GM21786 (cell line): ENCODE data around the gene HOXD11.

ENCODE experiments used
- ATAC-seq: cut with Tn5 transposase; IDR thresholded peaks from one replicate; pipeline ENCODE4 v1.9.1; 2021; ENCODE audit not compliant: unreplicated experiment

HOXD11 gene

DNA sequence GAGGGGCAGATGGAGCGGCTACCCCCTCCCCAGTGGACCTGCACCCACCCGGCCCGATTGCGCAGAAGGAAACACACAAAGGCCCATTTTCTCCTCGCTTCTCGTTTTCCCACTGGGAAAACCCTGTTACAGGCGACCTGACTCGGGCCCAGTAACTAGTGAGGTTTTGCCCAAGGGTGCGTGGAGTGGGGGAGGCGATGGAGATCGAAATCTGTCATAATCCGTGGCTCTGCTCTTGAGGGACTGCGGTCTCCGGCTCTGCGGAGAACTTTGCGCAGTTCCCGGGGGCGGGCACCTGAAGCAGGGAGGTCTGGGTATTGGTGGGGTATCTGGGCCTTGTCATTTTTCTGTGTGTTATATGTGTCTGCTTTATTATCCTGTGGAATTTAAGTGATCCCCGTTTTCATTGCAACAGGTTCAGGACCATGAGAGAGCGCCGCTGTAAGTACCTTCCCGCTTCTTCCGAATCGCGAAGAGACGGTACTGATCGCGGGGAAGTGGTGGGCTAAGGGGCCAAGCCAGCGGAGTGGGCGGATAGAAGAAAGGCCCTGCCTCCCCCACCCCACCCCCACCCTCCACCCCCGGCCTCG is 40.2 kb downstream of the HOXD11 start:
- no peak for ATAC-seq

DNA sequence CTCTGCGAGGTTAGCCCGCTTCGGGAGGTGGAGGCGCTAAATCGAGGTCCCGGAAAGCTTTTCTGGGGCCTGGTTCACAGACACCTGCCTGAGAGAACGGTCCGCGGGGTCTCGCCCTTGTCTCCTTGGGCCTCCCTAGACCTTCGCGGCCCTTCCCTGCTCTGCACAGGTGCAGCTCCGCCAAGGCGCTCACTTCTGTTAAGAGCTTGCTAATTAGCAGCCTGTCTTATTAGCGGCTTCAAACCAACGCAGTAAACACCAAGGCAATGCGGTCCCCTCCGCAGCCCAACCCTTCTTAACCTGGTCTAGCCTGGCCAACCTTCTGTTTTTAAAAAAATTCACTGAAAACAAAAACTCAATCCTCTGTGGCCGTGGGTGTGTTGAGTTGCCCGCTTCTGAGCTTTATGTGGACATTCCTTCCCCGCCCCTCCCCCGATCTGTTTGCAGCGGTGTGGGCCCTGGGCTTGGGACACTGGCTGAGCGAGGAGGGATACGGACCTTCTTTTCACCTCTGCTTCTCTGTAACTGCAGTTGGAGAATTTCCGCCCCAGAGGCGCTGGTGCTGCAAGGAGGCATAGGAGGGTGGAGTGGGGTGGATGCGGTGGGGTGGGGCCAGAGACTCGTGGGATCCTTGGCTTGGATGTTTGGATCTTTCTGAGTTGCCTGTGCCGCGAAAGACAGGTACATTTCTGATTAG is 40.9 kb downstream of the HOXD11 start:
- ATAC-seq, result no peak

DNA sequence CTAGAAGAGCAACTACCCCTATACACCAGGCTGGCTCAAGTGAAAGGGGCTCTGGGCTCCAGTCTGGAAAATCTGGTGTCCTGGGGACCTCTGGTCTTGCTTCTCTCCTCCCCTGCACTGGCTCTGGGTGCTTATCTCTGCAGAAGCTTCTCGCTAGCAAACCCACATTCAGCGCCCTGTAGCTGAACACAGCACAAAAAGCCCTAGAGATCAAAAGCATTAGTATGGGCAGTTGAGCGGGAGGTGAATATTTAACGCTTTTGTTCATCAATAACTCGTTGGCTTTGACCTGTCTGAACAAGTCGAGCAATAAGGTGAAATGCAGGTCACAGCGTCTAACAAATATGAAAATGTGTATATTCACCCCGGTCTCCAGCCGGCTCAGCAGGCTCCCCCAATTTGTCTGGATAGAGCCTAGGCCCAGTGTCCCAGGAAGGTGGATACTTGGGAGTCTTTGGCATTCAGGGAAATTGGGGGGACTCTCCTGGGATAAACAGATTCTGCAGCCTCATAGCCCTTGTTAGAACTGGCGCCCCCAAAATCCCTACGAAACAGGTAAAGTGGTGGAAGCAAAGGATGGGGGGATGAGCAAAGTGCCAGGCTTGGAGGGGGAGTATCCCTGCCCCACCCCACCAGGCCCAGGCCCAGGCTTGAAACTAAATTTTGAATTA is 41.8 kb downstream of the HOXD11 start:
- no peak for ATAC-seq

DNA sequence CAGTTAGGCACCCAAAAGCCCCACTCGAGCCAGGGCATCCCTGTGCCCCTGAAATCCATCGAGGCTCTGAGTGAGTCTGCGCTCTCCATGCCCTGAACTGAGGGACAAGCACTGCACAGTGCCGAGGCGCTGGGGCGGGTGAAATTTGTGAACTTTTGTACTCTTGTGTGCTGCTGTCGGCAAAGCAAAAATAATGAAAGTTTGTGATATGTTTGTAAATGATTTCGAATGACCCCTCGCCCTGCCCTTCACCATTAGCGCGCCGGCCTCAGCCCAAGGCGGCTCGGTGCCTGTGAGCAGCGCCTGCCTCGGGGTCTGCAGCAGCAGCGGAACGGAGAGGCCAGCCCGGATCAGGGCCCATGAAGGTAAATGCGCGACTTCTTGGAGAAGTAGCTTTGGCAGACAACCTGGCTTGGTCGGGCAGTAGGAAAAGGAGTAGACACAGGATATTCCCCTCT is 42.4 kb downstream of the HOXD11 start:
- ATAC-seq, result no peak

DNA sequence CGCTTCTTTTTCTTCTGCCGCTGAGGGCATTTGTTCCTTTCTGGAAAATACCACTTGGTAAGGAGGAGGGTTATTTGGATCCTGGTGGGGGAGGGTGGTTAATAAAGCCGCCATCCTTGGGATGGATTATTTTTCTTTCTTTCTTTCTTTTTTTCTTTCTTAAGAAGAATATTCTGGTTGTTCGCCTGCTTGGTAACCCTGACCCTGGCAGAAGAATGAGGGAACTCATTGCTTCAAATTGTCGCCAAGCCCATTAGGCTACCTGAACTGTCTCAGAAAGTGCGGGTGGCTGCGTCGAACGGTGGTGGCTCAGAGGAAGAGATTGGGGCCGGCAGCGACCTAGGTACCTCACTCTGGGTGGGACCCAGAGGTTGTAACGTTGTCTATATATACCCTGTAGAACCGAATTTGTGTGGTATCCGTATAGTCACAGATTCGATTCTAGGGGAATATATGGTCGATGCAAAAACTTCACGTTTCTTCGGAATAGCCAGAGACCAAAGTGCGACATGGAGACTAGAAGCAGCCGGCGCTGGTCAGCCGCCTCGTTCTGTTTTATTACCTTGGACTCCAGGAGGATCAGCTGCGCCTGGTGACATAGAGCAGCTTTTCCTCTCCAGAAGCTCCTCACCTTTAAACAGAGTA is 43.0 kb downstream of the HOXD11 start:
- ATAC-seq, result no peak

DNA sequence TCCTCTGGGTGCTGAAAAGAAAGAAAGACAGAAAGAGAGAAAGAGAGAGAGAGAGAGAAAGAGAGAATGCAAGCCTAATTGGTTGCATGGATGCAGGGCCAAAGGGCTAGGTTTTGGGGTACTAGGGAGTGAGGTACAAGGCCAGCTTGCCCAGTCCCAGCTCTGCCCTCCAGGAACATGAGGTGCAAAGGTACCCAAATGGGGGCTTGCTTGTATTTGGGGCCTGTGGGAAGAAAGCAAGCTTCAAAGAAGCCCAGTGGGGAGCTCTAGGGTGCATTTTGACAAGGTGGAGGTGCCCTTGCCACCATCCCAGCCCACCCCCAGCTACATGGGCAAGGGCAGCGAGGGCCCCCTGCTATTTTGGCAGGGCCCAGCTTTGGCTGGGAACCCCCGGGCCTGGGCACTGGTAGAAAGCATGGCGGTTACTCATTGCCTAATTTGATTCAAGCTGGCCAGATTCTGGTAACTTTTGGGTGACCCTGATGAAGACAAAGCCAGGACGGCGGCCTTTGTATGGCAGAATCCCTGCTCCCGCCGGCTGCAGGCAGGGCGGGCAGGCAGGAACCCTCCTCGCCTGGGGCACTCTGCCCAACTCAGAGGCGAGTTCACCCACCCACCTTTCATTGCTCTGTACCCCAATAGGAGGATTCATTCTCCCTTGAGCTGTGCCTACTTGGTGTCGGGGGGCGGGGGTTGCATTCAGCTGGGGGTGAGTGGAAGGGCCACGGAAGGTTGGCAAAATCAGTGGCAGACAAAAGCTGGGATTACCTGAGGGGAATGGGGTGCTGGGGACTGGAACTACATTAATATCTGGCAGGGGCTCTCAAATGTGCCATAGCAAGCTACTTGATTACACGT is 43.7 kb downstream of the HOXD11 start:
- no peak for ATAC-seq

DNA sequence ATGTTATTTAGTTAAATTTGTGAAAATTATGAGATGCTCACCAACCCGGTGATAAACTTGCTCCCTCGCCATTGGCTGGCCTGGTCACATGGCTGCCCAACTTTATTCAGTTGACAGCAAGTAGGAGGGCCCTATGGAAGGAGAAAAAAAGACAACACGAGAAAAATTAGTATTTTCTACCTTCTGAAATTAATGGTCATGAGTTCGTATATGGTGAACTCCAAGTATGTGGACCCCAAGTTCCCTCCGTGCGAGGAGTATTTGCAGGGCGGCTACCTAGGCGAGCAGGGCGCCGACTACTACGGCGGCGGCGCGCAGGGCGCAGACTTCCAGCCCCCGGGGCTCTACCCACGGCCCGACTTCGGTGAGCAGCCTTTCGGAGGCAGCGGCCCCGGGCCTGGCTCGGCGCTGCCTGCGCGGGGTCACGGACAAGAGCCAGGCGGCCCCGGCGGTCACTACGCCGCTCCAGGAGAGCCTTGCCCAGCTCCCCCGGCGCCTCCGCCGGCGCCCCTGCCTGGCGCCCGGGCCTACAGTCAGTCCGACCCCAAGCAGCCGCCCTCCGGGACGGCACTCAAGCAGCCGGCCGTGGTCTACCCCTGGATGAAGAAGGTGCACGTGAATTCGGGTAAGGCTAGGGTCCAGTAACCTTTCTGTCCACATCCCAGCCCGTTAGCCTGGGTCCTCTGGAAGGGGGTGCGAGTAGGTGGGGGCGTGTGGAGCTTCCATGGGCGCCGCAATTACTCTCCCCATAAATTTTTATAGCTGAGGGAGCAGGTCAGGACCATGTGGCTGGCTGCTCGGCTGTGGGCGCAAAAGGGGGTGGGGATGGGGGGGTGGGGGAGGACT is 44.6 kb downstream of the HOXD11 start, which contains the start of gene HOXD4:
Gene HOXD4, plus strand, starts transcription at position 109 of the 846 bp plus-strand sequence. Its CDS starts 84 bp downstream, at position 193.
- no peak for ATAC-seq

DNA sequence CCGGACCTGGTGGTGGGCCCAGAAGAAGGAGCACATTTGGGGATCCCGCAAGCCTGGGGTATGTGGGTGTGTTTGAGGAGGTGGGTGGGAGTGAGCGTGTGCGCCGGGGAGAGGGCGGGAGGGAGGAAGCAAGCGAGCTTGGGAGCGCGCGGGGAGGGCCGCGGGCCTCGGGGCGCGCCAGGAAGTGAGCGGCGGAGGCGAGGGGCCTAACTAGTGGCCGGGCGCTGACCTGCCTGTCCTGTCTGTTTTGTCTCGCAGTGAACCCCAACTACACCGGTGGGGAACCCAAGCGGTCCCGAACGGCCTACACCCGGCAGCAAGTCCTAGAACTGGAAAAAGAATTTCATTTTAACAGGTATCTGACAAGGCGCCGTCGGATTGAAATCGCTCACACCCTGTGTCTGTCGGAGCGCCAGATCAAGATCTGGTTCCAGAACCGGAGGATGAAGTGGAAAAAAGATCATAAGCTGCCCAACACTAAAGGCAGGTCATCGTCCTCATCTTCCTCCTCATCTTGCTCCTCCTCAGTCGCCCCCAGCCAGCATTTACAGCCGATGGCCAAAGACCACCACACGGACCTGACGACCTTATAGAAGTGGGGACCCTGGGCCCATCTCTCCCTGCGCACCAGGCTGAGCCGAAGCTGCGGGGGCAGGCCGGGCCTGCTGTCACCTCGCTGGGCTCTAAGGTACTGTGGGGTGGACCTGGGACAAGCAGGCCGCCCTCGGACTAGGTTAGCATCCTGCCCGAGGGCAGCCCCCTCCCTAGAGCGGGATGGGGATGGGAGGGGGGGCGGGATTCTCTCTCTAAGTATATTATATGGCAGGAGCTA is 45.5 kb downstream of the HOXD11 start:
- no peak for ATAC-seq

DNA sequence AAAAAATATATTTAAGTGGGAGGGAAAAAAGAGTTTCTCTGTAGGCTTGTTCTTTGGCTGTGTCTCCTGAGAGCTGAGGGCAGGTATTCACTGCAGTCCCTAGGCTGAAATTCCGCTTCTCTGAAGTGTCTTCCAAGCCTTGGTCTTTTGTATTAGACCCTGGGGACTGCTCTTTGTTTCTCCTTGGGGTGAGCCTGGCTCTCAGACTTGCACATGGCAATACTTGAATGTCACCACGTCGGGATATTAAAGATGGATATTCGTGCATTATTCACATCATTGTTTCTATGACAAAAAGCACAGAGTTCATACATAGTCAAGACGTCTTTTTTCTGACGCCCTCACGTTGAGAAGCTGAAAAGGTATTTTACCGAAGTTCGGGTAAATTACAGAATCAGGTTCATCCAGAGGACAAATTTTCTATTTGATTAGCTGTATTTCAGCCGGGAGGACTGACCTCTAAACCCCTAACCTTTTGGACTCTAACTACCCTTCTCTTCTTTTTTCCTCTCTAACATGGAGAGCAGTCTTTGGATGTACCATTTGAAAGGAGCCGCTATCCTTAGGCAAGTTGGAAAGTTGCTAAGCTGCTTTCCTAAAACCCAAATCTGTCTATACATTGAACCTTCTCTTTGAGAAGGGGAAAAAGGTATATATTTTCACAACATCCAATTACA is 47.6 kb downstream of the HOXD11 start:
- no peak for ATAC-seq

DNA sequence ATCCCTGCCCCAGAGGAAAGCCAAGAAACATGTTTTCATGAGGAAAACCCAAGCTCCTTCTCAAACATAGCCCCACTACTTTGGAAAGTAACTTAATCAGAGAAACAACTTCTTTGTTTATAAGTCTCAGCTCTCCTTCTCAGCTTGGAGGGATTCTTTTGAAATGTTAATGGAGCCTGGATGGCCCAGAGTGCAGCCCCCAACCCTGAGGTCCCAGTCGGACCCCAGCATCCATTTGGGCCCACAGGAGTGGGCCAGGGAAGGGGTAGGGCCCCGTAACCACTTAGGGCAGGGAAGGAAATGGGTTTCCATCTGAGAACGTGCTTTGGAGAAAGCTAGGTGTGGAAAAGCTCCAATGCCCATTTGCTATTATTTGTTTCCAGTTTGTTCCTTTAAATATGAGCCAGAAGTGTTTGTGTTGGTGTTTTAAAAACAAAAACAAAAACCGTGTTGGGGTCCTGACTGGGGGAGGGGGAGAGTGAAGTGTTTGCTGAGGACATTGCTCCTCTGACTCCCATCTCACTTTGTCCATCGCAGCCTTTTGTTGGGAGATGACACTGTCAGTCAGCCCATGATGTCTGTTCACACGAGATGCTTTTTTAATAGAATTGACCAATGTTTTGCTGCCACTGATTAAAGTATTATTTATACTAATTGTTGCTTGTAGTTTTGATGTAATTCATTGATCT is 48.4 kb downstream of the HOXD11 start:
- ATAC-seq, result no peak

DNA sequence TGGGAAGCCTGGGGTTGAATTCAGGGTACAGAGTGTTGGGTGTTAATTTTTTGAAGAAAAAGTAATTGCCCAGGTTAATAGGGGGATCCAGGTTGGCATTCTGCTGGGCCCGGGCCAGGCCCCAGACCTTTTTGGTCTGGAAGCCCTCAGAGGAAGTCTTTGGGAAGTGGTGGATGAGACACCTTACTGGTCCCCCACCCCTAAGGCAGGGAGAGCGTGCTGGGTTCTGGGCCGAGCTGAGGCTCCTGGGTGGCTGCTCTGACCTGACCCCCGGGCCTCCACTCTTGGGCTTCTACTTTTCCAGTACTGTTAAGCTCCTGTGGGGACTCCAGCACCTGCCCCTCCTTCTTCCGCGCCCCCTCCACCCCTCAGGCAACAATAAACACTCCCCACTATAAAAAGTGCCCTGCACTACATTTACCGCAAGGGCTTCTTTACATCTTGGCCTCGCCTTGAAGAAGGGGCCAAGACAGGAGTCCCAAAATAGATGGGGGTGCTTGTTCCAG is 49.3 kb downstream of the HOXD11 start:
- ATAC-seq, result no peak

DNA sequence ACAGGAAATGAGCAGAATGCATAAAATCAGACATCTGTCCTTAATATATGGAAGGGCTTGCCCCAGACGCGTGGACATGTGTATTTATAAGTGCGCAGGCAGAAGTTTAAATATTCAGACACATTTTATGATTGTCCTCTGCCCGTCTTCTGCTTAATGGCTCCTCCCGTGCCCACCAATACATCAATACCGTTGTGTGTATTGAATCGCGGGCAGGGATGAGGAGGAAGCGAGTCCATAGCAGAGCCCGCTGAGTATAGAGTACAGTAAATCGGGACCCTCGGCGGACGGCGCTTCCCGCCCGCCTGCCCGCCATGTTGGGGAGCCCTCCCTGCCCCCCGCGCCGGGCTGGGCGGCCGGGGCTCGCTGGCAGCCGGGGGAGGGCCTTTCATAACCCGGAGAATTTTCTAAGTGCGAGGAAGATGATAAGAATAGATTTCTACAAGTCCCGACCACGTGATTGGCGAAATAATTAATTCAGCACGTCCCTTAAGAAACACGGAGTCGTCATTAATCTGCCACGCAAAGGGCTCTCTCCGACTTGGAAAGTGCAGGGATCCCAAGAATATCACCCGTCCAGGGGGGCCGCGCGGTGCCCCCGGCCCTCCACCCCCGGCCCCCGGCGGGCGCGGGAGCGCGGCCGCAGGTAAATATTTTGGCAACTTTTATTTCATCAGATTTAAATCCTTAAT is 49.9 kb downstream of the HOXD11 start, which contains the start of gene HOXD3:
Gene HOXD3, plus strand, starts transcription at position 501 of the 692 bp plus-strand sequence. CDS start 11,808 bp downstream, outside the sequence.
- ATAC-seq, result no peak

DNA sequence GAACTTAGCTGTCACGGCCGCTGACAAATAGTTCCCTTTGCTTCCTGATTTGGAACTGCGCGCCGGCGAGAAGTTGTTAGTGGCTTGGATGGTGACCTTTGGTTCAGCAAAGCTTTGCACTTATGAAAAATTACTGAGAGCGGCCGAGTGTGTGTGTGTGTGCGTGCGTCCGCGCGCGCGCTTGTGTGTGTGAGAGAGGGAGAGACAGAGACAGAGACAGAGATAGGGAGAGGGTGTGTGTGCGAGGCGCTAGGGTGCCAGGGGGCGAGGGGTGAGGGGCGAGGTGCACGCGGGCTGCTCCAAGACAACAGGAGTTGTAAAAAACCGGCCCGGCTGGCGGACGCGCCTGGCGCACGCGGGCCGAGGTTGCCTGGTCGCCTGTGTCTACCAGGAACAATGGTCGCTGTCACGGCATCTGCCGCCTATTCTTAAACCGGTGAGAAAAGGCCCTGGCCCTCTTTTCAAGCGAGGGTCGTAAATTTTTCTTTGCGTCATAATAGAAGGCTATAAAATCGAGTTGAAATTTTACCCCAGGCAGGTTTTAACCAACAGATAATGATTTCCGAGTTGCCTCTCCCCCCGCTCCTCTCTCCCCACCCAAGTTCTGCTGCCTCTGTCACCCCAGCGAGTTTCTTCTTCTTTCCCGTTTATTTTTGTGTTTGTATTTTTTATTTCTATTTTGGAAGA is 50.6 kb downstream of the HOXD11 start:
- no peak for ATAC-seq

DNA sequence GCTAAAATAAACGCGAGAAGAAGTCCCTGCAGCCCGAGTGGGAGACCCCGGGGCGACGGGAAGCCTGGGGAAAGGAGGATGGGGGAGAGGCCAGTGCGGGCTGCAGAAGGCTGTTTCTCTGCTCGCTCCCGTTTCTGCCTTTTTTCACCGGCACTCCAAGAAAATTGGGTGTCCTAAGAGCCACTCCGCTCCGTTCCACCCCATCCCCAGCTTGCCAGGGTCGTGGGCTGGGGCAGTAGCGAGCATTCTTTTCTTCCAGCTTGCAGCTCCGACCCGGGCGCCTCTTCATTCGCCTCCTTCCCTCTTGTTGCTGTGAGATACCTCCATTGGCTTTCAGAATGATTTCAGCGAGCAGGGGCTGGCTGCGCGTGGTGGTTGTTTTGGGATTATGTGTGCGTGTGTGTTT is 51.1 kb downstream of the HOXD11 start:
- ATAC-seq, result no peak

DNA sequence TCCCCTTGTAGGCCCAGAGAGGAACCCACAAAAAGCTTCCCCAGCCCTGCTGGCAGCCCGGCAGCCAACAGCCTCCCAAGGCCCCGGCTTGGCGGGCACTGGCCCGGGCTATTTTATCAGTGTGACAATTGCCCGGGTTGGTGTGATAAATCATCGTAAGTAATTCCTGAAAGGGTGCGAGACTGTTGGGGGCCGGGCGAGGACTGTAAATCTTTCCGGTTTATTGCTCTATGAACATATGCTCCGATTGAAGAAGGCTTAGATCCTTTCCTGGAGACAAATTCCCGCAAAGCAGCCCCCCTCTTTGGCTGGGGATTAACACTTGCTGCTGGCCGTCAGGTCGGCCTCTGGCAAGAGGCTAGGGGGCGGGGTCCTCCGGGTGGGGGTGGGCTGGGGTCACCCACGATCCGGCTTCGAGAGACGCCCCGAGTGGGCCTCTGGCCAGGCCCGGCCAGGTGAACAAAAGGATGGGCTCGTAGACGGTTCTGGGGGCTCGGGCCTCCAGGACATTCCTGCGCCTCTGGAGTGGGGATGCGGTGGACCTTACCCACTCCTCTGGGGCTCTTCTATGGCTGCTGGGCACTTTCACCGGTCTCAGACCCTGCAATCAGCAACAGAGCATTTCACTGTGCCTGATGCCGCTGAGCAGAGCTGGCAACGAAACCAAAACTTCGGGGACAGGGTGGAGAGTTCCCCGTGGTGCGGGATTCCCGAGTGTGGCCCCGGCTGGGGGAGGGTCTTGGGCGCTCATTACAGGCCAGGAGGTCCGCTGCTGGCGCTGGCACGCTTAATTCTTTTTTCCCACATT is 52.0 kb downstream of the HOXD11 start:
- no peak for ATAC-seq
